ENCODE results near the gene ACTA2. TPM values are rescaled to one million over a fixed set of nuclear protein-coding genes. Genes with fewer than 3 reads are reported as not detected.
A peak's percentile ranks its signal among the peaks of the same experiment; 100 is the strongest.

ACTA2 gene
- total RNA-seq, 1 donor from 2014 or later: 9.0 TPM

- no peak for FAIRE-seq
- TF ChIP-seq CTCF (IDR thresholded peaks at IDR 0.05; ENCODE audit: insufficient read depth, low read length, severe bottlenecking): no peak
- H3K36me3 ChIP-seq (ENCODE audit: control insufficient read depth, insufficient read depth, low read length): no peaks in the 10 kb centered on the region
Observed at GRCh38 chr10:88990384-88991160, 38.0 kb upstream of the ACTA2 start, which contains the start of gene FAS. Gene FAS, plus strand, starts transcription at chr10:88990798. Its CDS starts 79 bp downstream, at chr10:88990877.

GRCh38 chr10:88989824-88990383 lies 37.3 kb upstream of the ACTA2 start:
- no peak for FAIRE-seq

More at GRCh38 chr10:88990384-88991160, 38.0 kb upstream of the ACTA2 start, which contains the start of gene FAS:
- DNase-seq (ENCODE audit: low read depth): peak; percentile 79
- H3K4me3 ChIP-seq (ENCODE audit: low read depth, low read length): peak within 1 kb of the TSS; percentile 90
- H3K27me3 ChIP-seq (ENCODE audit: control insufficient read depth, insufficient read depth, low read length): no peaks in the 10 kb centered on the region

GRCh38 chr10:88989423-88989822 lies 36.9 kb upstream of the ACTA2 start:
- Histone ChIP-seq H3K36me3 (ENCODE audit: control insufficient read depth, insufficient read depth, low read length) (no peaks in the 10 kb centered on the region), H3K27me3 (ENCODE audit: control insufficient read depth, insufficient read depth, low read length) (no peaks in the 10 kb centered on the region), H3K4me3 (ENCODE audit: low read depth, low read length) (no peak overlapping the region)
- FAIRE-seq (no peak), DNase-seq (ENCODE audit: low read depth) (no peak)
- TF ChIP-seq CTCF (IDR thresholded peaks at IDR 0.05; ENCODE audit: insufficient read depth, low read length, severe bottlenecking): no peak

More at GRCh38 chr10:88989824-88990383, 37.3 kb upstream of the ACTA2 start:
- peak; percentile 72 for DNase-seq (ENCODE audit: low read depth)
- Histone ChIP-seq H3K4me3 (ENCODE audit: low read depth, low read length) (peak overlapping the region; percentile 90), H3K36me3 (ENCODE audit: control insufficient read depth, insufficient read depth, low read length) (no peaks in the 10 kb centered on the region), H3K27me3 (ENCODE audit: control insufficient read depth, insufficient read depth, low read length) (no peaks in the 10 kb centered on the region)
- TF ChIP-seq CTCF (IDR thresholded peaks at IDR 0.05; ENCODE audit: insufficient read depth, low read length, severe bottlenecking): no peak

- H3K36me3 ChIP-seq (ENCODE audit: control insufficient read depth, insufficient read depth, low read length): no peaks in the 10 kb centered on the region
- no peaks in the 10 kb centered on the region for H3K27me3 ChIP-seq (ENCODE audit: control insufficient read depth, insufficient read depth, low read length)
- TF ChIP-seq CTCF (IDR thresholded peaks at IDR 0.05; ENCODE audit: insufficient read depth, low read length, severe bottlenecking): no peak
- DNase-seq (ENCODE audit: low read depth) (no peak), FAIRE-seq (no peak)
- no peak overlapping the region for H3K4me3 ChIP-seq (ENCODE audit: low read depth, low read length)
Observed at GRCh38 chr10:88987840-88988239, 35.3 kb upstream of the ACTA2 start.

GRCh38 chr10:88987243-88987725 lies 34.7 kb upstream of the ACTA2 start:
- no peak for TF ChIP-seq CTCF (IDR thresholded peaks at IDR 0.05; ENCODE audit: insufficient read depth, low read length, severe bottlenecking)
- DNase-seq (ENCODE audit: low read depth): no peak
- Histone ChIP-seq H3K36me3 (ENCODE audit: control insufficient read depth, insufficient read depth, low read length) (no peaks in the 10 kb centered on the region), H3K4me3 (ENCODE audit: low read depth, low read length) (no peak overlapping the region), H3K27me3 (ENCODE audit: control insufficient read depth, insufficient read depth, low read length) (no peaks in the 10 kb centered on the region)
- no peak for FAIRE-seq

All from bronchial epithelial cell (primary cell).